GM13977 (cell line): ENCODE results near the gene NUP214.
A peak's percentile ranks its signal among the peaks of the same experiment; 100 is the strongest.
"Not testable (repeated sequence)": the region's sequence is repeated elsewhere in the genome, so short reads cannot be mapped to it uniquely, and the experiment has no call there.

ENCODE experiments used
- DNase-seq: peaks from one replicate; pipeline ENCODE4 v3.0.0; 2012; ENCODE audit warnings: low spot score
- in situ Hi-C: fragments of 300-500 bp; cut with MboI; formaldehyde crosslinking; loops from one replicate; pipeline ENCODE4 v1.12.0; 2022; ENCODE audit warnings: low sequenced_read_pairs, low pct_unique_long_range_greater_than_20kb, mixed read lengths, inconsistent platforms; ENCODE audit not compliant: unreplicated experiment
- TF ChIP-seq, protein P1 (sequence below): IDR thresholded peaks from 2 replicates; pipeline ENCODE4 v1.5.1; 2012; ENCODE audit warnings: mild to moderate bottlenecking, control low read depth; ENCODE audit not compliant: insufficient read depth; ENCODE audit errors: extremely low read depth, missing control alignments

NUP214 gene

DNA sequence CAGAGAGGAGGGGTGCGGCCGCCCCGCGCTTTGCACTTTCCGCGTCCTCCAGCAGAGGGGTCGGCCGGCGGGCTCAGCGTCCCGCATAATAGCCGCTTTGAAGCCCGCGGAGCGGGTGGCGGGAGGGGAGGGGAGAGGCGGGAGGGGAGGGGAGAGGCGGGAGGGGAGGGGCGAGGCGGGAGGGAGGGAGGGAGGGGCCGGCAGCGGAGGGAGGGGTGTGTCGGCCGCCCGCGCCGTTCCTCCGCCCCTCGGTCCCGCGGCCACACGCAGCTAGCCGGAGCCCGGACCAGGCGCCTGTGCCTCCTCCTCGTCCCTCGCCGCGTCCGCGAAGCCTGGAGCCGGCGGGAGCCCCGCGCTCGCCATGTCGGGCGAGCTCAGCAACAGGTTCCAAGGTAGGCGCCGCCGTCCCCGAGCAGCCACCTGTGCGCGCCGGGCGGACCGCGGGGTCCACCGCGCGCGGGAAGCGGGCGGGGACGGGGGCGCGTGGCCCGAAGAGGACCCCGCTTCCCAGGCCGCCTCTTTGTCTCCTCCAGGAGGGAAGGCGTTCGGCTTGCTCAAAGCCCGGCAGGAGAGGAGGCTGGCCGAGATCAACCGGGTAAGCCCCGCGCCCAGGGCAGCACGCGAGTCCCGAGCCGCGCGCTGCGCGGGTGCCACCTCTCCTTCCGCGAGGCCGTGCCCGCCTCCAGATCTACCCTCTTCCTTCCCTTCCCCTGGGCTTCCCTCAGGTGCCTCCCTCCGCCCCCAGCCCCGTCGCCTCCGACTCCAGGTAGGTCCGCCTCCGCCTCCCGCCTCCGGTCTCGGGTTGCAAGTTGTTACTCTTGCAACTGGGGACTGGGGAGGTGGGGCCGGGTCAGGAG is 28.9 kb upstream of the NUP214 start, which contains the start of gene AIF1L:
AIF1L (plus strand) TSS at position 263 of the 857 bp plus-strand sequence; CDS start at position 362, 99 bp downstream.
- TF ChIP-seq, protein P1, sequence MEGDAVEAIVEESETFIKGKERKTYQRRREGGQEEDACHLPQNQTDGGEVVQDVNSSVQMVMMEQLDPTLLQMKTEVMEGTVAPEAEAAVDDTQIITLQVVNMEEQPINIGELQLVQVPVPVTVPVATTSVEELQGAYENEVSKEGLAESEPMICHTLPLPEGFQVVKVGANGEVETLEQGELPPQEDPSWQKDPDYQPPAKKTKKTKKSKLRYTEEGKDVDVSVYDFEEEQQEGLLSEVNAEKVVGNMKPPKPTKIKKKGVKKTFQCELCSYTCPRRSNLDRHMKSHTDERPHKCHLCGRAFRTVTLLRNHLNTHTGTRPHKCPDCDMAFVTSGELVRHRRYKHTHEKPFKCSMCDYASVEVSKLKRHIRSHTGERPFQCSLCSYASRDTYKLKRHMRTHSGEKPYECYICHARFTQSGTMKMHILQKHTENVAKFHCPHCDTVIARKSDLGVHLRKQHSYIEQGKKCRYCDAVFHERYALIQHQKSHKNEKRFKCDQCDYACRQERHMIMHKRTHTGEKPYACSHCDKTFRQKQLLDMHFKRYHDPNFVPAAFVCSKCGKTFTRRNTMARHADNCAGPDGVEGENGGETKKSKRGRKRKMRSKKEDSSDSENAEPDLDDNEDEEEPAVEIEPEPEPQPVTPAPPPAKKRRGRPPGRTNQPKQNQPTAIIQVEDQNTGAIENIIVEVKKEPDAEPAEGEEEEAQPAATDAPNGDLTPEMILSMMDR = no peak
- peak; percentile 80 for DNase-seq
- in situ Hi-C loops = no loop called here

DNA sequence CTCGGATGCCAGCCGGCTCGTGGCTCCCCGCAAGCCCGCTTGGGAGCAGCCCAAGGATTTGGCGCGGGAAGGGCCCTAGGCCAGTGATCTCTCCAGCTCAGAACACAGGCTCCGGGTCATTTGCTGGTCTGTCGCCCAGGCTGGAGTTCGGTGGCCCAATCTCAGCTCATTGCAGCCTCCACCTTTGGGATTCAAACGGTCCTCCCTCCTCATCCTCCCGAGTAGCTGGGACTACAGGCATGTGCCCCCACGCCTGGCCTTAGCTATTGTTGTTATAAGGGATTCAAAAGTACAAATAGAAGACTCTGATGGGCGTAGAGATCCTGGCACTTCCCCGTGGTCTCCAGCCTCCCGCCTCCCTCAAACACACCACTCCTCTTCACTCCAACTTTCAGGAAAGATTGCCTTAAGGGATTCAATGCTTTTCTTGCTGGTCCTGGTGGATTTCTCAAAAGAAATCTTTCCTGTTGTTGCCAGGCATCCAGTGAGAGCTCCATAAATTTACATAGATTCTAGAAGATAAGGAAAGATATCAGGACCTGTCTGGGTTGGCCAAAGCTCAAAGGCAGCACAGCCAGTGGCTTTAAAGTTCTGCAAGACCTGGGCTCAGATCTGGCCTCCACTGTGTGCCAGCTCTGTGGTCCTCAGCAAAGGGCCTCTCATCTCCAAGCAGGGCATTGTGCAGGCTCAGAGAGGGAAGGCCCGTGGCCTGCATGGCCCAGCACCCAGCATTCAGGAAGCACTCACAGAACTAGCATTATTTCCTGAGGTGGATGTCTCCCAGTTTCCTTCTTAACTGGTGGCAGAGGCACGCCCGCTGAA is 28.0 kb upstream of the NUP214 start:
- no peak for DNase-seq
- in situ Hi-C loops = no loop called here
- TF ChIP-seq, protein P1 = no peak

DNA sequence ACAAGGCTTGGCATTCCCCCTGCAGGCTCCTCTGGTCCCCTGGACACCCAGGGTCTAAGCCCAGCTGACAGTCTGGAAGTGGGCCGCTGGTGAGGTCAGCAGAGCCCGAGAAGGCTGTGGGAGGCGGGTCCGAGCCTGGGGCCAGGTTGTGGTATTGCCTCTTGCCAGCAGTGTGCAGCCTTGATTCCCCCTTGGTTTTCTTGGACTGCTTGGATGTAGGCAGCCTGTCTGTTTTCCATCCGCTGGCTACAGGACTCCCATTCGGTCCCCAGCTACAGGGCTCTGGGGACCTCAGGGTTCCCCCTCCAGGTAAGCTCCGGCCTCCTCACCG is 27.5 kb upstream of the NUP214 start:
- in situ Hi-C loops = no loop called here
- DNase-seq = no peak
- TF ChIP-seq, protein P1 = no peak

DNA sequence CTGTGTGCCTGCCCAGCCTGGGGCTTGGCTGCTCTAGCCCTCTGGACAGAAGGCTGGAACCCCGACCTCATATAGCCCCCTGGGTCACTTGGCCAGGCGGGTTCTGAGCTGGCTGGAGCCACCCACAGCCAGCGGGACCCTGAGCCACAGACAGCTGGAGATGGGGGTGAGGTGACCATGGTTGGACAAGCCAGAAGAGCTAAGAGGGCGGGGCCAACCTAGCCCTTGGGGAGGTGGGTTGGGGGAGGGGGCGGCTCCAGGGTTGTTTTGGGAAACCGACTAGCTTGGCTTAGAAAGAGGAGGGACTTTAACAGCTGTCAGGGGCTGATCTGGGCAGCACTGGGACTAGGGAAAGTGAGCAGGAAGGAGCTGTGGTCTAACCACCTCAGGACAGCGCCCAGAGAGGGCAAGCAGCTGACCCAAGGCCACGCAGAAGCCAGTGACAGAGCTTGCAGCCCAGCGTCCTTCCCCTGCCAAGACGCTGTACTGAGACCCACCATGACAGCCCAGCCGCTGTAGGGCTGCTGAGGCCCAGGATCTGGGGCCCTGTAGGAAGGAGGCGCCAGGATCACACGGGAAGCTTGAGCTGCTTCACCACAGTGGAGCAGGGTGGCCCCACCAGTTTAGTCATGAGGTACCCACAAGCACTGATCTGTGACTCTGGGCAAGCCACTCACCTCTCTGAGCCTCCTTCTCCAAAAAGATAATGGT is 26.8 kb upstream of the NUP214 start:
- in situ Hi-C loops = no loop called here
- no peak for DNase-seq

DNA sequence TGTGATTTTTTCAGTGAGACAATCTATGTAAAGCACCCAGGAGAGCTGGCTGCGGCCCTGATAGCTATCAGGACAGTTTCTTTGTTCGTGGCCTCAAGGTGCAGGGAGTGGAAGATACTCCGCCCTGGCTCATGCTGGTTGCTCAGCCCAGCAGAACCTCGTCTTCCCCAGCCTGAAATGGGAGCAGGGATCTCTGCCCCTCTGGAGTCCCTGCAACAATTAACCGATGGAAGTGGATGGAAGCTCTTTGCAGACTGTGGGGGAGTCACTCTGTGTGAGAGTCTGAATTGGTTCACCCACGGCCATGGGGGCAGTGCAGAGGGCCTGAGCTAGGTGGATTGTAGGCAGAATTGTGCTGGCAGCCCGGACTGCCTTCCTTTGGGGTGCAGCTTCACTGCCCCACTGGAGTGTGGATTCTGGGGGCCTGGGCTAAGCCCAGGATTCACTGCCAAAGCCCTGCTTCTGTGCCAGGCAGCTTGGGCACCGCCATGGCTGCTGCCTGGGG is 26.2 kb upstream of the NUP214 start:
- DNase-seq = no peak
- TF ChIP-seq, protein P1 = no peak
- in situ Hi-C loops = no loop called here

More for the DNA sequence above, 26.8 kb upstream of the NUP214 start:
- TF ChIP-seq, protein P1 = no peak

DNA sequence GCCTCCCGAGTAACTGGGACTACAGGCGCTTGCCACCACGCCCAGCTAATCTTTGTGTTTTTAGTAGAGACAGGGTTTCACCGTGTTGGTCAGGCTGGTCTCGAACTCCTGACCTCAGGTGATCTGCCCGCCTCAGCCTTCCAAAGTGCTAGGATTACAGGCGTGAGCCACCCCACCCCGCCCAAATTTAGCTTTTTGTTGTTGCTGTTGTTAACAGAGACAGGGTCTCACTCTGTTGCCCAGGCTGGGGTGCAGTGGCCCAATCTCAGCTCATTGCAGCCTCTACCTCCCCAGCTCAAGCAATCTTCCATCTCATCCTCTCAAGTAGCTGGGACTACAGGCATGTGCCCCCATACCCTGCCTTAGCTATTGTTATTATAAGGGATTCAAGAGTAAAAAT is 25.5 kb upstream of the NUP214 start:
- DNase-seq, in situ Hi-C loops: not testable (repeated sequence)
